DOHH2 (cell line): ENCODE measurements around the gene RPS6KA4.

Source experiments
- CTCF ChIP-seq: fragments of 200-600 bp; sonication (generic); IDR thresholded peaks from one replicate; pipeline ENCODE4 v1.5.1; 2014; ENCODE audit warnings: antibody characterized with exemption, mild to moderate bottlenecking, low read depth, low read length; ENCODE audit not compliant: poor library complexity, severe bottlenecking
- EZH2phosphoT487 ChIP-seq: fragments of 200-600 bp; sonication (generic); IDR thresholded peaks from 2 replicates; pipeline ENCODE4 v1.6.1; 2017; ENCODE audit warnings: borderline replicate concordance, mild to moderate bottlenecking, antibody characterized with exemption, low read length, moderate library complexity, mixed read lengths

GRCh38 chr11:64379160-64379559 lies 20.2 kb downstream of the RPS6KA4 start:
- TF ChIP-seq CTCF, result no peak
- TF ChIP-seq EZH2phosphoT487, result no peak
